Amniotic stem cell (primary cell): ENCODE results near the gene KRTAP19-1.
"Not testable (repeated sequence)": the region's sequence is repeated elsewhere in the genome, so short reads cannot be mapped to it uniquely, and the experiment has no call there.

Experiments used
- DNase-seq: peaks from one replicate; lab custom pipeline; 2025; lab: John Stamatoyannopoulos, UW

Gene KRTAP19-1

DNA sequence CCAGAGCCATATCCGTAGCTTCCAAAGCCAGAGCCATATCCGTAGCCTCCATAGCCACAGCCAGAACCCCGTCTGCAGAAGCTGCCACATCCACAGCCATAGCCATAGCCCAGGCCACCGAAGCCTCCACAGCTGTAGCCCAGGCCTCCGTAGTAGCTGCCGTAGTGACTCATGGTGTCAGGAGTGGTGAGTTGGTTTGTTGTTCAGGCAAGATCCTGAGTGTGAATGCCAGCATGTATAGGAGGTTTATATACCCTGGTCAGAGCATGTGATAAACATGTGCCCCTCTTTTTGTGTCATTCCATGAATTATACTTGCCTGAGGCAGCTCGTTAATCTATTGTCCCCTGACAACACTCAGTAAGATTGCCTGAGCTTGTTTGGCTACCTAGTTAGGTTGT, at the start of gene KRTAP19-1:
KRTAP19-1 (minus strand) TSS at position 223 of the 400 bp plus-strand sequence; CDS start at position 173, 50 bp downstream.
- DNase-seq = no peak

- DNase-seq = no peak
These were observed 38.7 kb upstream of the KRTAP19-1 start for GRCh38 chr21:30518876-30519275.

DNA sequence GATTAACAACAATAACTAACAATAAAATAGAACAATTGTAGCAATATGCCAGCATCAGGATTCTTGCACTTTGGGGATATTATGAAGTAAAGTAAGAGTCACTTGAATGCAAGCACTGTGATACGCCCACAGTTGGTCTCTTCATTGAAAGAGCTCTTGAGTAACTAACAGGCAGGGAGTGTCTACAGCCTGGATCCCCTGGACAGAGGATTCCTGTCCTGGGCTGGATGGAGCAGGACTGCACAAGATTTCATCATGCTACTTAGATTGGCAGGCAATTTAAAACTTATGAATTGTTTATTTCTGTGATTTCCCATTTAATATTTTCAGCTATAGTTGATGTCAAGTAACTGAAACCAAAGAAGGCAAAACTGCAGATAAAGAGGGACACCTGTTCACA, 35.5 kb upstream of the KRTAP19-1 start:
- DNase-seq = no peak

DNA sequence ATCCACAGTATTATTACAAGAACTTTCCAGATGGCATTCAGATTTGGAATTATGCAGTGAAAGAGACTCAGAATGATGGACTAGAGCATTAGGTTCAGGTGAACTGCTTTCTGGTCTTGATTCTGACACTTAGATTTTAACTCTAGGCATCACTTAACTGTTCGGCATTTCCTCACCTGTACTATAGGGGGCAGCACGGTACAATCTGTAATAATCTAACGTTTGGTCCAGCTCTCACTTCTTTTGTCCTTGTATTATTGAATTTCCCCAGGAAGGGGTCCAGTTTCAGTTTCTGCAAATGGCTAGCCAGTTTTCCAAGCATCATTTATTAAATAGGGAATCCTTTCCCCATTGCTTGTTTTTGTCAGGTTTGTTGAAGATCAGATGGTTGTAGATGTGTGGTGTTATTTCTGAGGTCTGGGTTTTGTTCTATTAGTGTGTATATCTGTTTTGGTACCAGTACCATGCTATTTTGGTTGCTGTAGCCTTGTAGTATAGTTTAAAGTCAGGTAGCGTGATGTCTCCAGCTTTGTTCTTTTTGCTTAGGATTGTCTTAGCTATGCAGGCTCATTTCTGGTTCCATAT, 25.5 kb upstream of the KRTAP19-1 start:
- DNase-seq = not testable (repeated sequence)

GRCh38 chr21:30502041-30502440, 21.9 kb upstream of the KRTAP19-1 start, which contains the start of gene KRTAP19-5:
TSS of gene KRTAP19-5 (minus strand) at chr21:30502141. CDS start at chr21:30502090, 51 bp downstream.
- DNase-seq = no peak

- DNase-seq = no peak
These were observed 16.9 kb upstream of the KRTAP19-1 start, which contains the start of gene KRTAP19-4 for GRCh38 chr21:30497065-30497464. TSS of gene KRTAP19-4 (minus strand) at chr21:30497165. CDS start at chr21:30497110, 55 bp downstream.

GRCh38 chr21:30491963-30492428, 11.8 kb upstream of the KRTAP19-1 start, which contains the start of gene KRTAP19-3:
TSS of gene KRTAP19-3 (minus strand) at chr21:30492013. CDS start at chr21:30491957, 56 bp downstream.
- no peak for DNase-seq

DNA sequence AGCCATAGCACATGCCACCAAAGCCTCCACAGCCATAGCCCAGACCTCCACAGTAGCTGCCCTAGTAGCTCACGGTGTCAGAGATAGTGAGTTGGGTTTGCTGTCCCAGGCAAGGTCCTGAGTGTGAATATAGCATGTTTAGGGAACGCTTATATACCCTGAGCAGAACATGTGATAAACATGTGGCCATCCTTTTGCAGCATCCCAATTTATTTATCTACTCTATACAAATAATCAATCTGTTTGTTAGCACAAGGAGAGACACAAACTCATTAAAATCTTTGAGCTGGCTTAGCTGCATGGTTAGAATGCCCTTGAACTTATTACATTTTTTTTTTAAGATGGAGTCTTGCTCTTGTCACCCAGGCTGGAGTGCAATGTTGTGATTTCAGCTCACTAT, 7.2 kb upstream of the KRTAP19-1 start, which contains the start of gene KRTAP19-2:
KRTAP19-2 (minus strand) TSS at position 101 of the 400 bp plus-strand sequence; CDS start at position 13, 88 bp downstream.
- no peak for DNase-seq

GRCh38 chr21:30486180-30486579, 6.0 kb upstream of the KRTAP19-1 start:
- no peak for DNase-seq

DNA sequence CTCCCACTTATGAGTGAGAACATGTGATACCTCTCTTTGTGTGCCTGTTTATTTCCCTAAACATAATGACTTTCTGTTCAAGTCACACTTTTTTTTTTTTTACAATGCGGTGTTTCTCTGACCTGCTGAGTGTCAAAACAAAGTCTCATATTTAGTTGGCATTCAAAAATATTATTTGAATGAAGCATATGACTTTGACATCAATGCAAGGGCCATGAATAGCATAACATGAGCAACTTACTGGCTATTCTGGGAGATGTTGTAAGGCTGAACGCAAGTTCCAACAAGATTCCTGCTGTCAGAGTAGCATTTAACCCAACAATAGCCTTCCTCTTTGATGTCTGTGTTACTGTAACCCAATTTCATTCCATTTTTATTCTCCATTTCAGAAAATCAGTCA, 2.0 kb upstream of the KRTAP19-1 start:
- DNase-seq = no peak

DNA sequence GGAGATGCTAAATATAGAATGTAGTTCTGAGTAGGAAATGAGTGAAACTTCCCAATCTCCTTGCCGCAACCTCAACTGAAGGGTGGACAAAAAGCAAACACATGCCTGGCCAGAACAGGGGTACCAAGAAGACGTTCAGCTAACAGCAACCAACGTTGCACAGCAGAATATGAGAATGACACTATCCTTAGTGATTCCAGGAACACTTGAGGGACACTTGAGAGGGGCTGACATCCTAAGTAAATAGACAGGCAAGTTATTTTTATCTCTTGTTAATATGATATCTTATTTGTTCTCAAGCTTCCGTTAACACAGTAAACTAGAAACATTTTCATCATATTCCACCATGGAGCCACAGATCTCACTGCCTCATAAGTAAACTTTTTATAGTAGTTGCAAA, 908 bp downstream of the KRTAP19-1 start:
- DNase-seq = no peak

- DNase-seq = no peak
These were observed 2.2 kb downstream of the KRTAP19-1 start for GRCh38 chr21:30478004-30478403.

- DNase-seq = no peak
These were observed 11.1 kb downstream of the KRTAP19-1 start for GRCh38 chr21:30468900-30469714.

GRCh38 chr21:30463713-30464112, 16.5 kb downstream of the KRTAP19-1 start:
- no peak for DNase-seq

- DNase-seq = no peak
These were observed 31.7 kb downstream of the KRTAP19-1 start for GRCh38 chr21:30448514-30448913.

GRCh38 chr21:30447056-30447455, 33.1 kb downstream of the KRTAP19-1 start:
- no peak for DNase-seq

- no peak for DNase-seq
These were observed 36.0 kb downstream of the KRTAP19-1 start for GRCh38 chr21:30444204-30444603.

GRCh38 chr21:30443226-30443625, 36.9 kb downstream of the KRTAP19-1 start:
- no peak for DNase-seq

DNA sequence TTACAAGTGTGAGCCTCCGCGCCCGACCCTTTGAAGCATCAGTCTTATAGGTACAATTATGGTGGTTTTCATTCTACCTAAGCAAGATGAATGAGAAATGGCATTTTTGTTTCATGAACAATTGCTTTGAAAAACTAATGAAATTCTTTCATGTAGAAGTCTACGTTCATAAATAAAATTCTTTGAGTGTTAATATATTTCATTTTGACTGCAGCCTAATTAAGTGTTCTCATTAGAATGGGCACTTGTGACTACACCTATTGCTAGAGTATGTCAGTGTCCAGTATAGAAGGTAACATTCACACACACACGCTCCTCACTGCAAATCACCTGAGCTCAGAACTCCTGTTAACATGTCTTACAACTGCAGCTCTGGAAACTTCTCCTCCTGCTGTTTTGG, 40.2 kb downstream of the KRTAP19-1 start, which contains the start of gene KRTAP15-1:
KRTAP15-1 (plus strand) TSS at position 301 of the 400 bp plus-strand sequence; CDS start at position 354, 53 bp downstream.
- DNase-seq = no peak

DNA sequence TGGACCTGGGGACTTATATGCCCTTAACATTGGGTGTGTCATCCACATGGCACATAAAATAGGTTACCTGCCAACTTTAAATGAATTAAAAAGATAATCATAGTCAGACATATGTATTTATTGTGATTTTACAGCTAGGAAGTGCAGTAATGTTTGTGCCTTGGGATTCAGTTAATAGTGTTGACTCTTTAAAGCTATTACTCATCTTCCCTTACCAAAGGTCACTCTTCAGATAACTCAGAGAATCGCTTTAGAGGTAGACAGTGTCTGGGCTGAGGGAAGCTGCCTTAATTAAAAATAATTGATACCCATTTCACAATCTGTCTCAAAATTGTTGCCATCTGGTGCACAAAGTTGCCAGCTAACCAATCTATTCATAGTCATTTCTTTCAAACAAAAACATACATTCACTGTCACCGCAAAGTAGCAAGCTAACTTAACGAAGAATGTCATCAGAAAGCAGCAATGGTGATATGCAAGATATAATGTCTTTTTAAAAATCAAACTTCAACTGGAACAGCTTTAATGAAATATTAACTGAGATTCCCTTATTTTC, 43.1 kb downstream of the KRTAP19-1 start:
- no peak for DNase-seq

DNA sequence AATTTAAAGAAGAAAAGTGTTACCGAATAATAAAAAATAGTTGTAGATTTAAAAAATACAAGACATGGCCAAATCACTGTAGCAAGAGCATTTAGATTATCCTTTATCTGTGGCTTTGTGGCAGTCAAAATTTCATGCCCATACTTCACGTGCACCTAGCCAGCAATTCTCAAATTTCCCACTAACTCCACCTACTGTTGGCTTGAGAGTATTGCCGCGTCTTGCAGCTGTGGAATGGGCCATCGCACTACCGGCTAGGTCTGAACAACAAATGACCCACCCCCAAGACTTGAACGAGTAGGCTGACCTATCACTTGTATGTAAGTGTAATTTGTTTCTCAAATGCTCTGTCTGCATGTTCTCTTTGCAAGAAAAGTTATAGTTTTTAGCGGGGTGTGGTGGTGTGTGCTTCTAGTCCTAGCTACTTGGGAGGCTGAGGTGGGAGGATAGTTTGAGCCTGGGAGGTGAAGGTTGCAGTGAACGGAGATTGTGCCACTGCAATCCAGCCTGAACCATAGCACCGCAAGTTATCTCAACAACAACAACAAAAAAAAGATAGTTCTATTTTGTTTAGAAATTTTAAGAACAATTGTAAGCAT, 46.0 kb downstream of the KRTAP19-1 start:
- DNase-seq = no peak

DNA sequence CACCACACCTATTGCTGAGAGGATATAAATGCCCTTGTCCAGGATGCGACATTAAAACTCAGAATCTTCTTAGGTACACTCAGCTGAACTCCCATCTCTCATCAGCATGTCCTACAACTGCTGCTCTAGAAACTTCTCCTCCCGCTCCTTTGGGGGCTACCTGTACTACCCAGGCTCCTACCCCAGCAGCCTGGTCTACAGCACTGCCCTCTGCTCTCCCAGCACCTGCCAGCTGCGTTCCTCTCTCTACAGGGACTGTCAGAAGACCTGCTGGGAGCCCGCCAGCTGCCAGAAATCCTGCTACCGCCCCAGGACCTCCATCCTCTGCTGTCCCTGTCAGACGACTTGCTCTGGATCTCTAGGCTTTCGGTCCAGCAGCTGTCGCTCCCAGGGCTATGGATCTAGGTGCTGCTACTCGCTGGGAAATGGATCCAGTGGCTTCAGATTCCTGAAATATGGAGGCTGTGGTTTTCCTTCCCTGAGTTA, 50.0 kb downstream of the KRTAP19-1 start, which contains the start of gene KRTAP13-4:
KRTAP13-4 (plus strand) TSS at position 51 of the 486 bp plus-strand sequence; CDS start at position 107, 56 bp downstream.
- DNase-seq = no peak
